Osteoblast (primary cell): Measurements from ENCODE around the gene ENTREP1. TPM values are rescaled to one million over a fixed set of nuclear protein-coding genes. Genes with fewer than 3 reads are reported as not detected.

Source experiments
- DNase-seq: peaks from one replicate; pipeline ENCODE4 v3.0.0; 2011; ENCODE audit warnings: low spot score, mixed read lengths; ENCODE audit not compliant: insufficient read length; ENCODE audit errors: missing footprints
- H2AFZ ChIP-seq: 2 replicates; pipeline ENCODE4 v1.6.0; 2011; ENCODE audit warnings: mild to moderate bottlenecking, low read length
- H3K27ac ChIP-seq: 2 replicates; pipeline ENCODE4 v1.5.1; 2011; ENCODE audit warnings: mild to moderate bottlenecking, low read depth, low read length, moderate library complexity
- H3K27me3 ChIP-seq: 2 replicates; pipeline ENCODE4 v1.6.0; 2012; ENCODE audit warnings: mild to moderate bottlenecking, control low read depth, inconsistent platforms, low read length, moderate library complexity; ENCODE audit not compliant: insufficient read depth
- H3K36me3 ChIP-seq: 2 replicates; pipeline ENCODE4 v1.5.1; 2011; ENCODE audit warnings: mild to moderate bottlenecking, low read length, control low read depth, moderate library complexity; ENCODE audit not compliant: insufficient read depth
- H3K4me1 ChIP-seq: 2 replicates; pipeline ENCODE4 v1.5.1; 2011; ENCODE audit warnings: mild to moderate bottlenecking, low read length, control low read depth, moderate library complexity; ENCODE audit not compliant: insufficient read depth
- H3K4me2 ChIP-seq: 2 replicates; pipeline ENCODE4 v1.6.0; 2011; ENCODE audit warnings: mild to moderate bottlenecking, low read length; ENCODE audit not compliant: insufficient read depth
- H3K4me3 ChIP-seq: fragments of 200-600 bp; sonication (generic); 3 replicates; pipeline ENCODE4 v1.5.1; 2012; ENCODE audit warnings: mild to moderate bottlenecking, low read length, inconsistent platforms; ENCODE audit not compliant: insufficient read depth
- H3K79me2 ChIP-seq: 2 replicates; pipeline ENCODE4 v1.6.0; 2012; ENCODE audit warnings: mild to moderate bottlenecking, low read length, control low read depth, inconsistent platforms; ENCODE audit not compliant: insufficient read depth
- H3K9me3 ChIP-seq: 2 replicates; pipeline ENCODE4 v1.5.1; 2011; ENCODE audit warnings: low read depth, low read length, control low read depth
- H4K20me1 ChIP-seq: 2 replicates; pipeline ENCODE4 v1.6.0; 2012; ENCODE audit warnings: mild to moderate bottlenecking, low read length, control low read depth; ENCODE audit not compliant: insufficient read depth
- CTCF ChIP-seq: IDR thresholded peaks from 2 replicates; pipeline ENCODE4 v1.5.1; 2011; ENCODE audit warnings: mild to moderate bottlenecking, low read depth, low read length, moderate library complexity; ENCODE audit errors: extremely low read depth
- total RNA-seq: library from RNA; depleted of rRNA; stranded (reverse); fragments of >200 nt; gene quantifications from 2 replicates; pipeline ENCODE4 v1.2.3, GENCODE V29; 2012

The ENTREP1 gene
- total RNA-seq = under 0.01 TPM in 2 replicates

DNA sequence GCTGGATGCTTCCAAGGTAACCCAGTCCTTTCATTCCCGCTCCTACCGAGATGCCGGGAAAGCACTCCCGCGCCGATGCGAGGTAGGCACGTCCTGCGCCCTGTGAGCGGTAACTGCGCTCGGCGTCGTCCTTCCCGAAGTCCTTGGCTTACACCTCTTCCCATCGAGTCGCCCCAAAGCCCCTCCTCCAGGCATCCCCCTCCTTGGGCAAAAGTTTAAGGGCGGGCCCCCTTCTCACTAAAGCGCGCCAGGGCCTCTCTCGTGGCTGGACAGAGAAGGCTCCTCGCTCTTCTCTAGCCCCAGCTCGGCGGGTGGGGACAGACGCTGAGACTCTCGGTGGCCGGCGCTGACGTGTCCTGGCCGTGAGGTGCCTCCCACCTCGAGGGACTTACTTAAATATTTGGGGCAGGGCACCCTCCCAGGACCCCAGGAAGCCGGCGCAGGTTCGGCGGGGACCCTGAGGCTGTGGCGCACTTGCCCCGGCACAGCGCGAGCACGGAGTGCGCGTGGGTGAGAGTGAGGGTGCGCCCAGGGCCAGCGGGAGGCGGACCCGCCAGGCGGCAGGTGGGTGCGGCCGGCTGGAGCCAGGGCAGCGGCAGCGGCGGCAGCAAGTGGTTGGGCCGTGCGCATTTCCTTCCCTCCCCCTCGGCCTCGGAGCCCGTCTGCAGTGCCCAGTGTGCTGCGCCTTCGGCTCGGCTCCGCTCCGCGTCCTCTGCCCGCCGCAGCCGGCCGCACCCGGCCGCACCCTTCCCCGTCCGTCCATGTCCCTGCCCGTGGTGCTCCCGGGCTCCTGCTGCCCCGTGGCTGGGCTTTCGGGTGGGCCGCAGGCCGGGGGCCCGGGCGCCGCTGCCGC is at the start of gene ENTREP1:
ENTREP1 (plus strand) TSS at position 667 of the 853 bp plus-strand sequence; CDS start at position 762, 95 bp downstream.
- H3K27ac ChIP-seq = no peak within 1 kb of the TSS
- no peaks in the 10 kb centered on the region for H3K79me2 ChIP-seq
- H3K4me3 ChIP-seq = peak within 1 kb of the TSS; percentile 60
- H3K4me1 ChIP-seq = peaks cover 6% of the 10 kb centered on the region
- DNase-seq = peak; percentile 89
- no peak for TF ChIP-seq CTCF
- peaks cover 77% of the 10 kb centered on the region for H3K27me3 ChIP-seq
- peaks cover 4% of the 10 kb centered on the region for H4K20me1 ChIP-seq
- no peaks in the 10 kb centered on the region for H3K36me3 ChIP-seq
- peak within 1 kb of the TSS; percentile 74 for H3K4me2 ChIP-seq
- H3K9me3 ChIP-seq = no peaks in the 10 kb centered on the region
- peak within 1 kb of the TSS; percentile 35 for H2AFZ ChIP-seq

- DNase-seq = no peak
- Histone ChIP-seq H3K4me2 (no peak overlapping the region), H3K4me1 (no peaks in the 10 kb centered on the region), H2AFZ (no peak overlapping the region), H3K79me2 (no peaks in the 10 kb centered on the region), H3K27me3 (no peaks in the 10 kb centered on the region), H4K20me1 (no peaks in the 10 kb centered on the region), H3K27ac (no peak overlapping the region), H3K36me3 (no peaks in the 10 kb centered on the region), H3K4me3 (no peak overlapping the region), H3K9me3 (no peaks in the 10 kb centered on the region)
- no peak for TF ChIP-seq CTCF
Measured at GRCh38 chr9:69276775-69277174, 48.2 kb upstream of the ENTREP1 start.

GRCh38 chr9:69279084-69279731 is 45.8 kb upstream of the ENTREP1 start:
- TF ChIP-seq CTCF = no peak
- Histone ChIP-seq H3K27me3 (no peaks in the 10 kb centered on the region), H3K4me1 (no peaks in the 10 kb centered on the region)

DNA sequence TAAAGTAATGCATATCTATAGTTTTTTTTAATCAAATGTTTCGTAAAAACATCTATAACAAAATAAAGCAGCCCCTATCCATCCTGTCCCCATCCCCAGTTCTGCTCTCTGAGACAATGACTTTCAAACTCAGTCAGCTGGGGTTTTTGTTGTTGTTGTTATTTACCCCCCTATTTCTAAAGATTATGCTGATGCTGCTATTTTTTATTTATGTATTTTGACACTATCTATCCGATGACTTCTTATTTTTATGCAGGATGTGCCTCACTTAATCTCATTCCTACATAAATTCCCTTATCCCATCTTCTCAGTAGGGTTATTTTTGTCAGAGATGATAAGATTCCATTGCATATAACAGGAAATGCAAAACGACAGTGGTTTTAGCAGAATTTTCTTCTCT is 45.3 kb upstream of the ENTREP1 start:
- Histone ChIP-seq H3K4me3 (no peak overlapping the region), H3K79me2 (no peaks in the 10 kb centered on the region), H3K27ac (no peak overlapping the region), H3K36me3 (no peaks in the 10 kb centered on the region), H4K20me1 (no peaks in the 10 kb centered on the region), H2AFZ (no peak overlapping the region), H3K9me3 (no peaks in the 10 kb centered on the region), H3K27me3 (no peaks in the 10 kb centered on the region), H3K4me2 (no peak overlapping the region), H3K4me1 (no peaks in the 10 kb centered on the region)
- no peak for TF ChIP-seq CTCF
- no peak for DNase-seq

More at GRCh38 chr9:69279084-69279731, 45.8 kb upstream of the ENTREP1 start:
- DNase-seq = no peak
- H3K4me2 ChIP-seq = no peak overlapping the region
- H3K36me3 ChIP-seq = no peaks in the 10 kb centered on the region
- H3K9me3 ChIP-seq = no peaks in the 10 kb centered on the region
- H3K4me3 ChIP-seq = no peak overlapping the region
- no peaks in the 10 kb centered on the region for H4K20me1 ChIP-seq
- H3K79me2 ChIP-seq = no peaks in the 10 kb centered on the region
- no peak overlapping the region for H2AFZ ChIP-seq
- H3K27ac ChIP-seq = no peak overlapping the region
